Keratinocyte (primary cell): Measurements from ENCODE around the gene LY6G6F.

Experiments
- EZH2 ChIP-seq: IDR thresholded peaks from one replicate; pipeline ENCODE4 v1.6.1; 2012; ENCODE audit warnings: inconsistent platforms, mild to moderate bottlenecking, low read length, moderate library complexity
- TF ChIP-seq, protein P1 (sequence below), 3 experiments: IDR thresholded peaks in 1 of 3; conservative IDR thresholded peaks in 1 of 3; optimal IDR thresholded peaks in 1 of 3; 2 replicates in 2 of 3; 3 replicates in 1 of 3; pipeline versions ENCODE3 to v1.5.1; 2011; ENCODE audit warnings: low read length in 3 of 3, mild to moderate bottlenecking in 3 of 3, moderate library complexity in 2 of 3, control low read depth in 1 of 3, inconsistent platforms in 1 of 3; ENCODE audit not compliant: insufficient read depth in 2 of 3; ENCODE audit errors: extremely low read depth in 1 of 3

- TF ChIP-seq, protein P1, sequence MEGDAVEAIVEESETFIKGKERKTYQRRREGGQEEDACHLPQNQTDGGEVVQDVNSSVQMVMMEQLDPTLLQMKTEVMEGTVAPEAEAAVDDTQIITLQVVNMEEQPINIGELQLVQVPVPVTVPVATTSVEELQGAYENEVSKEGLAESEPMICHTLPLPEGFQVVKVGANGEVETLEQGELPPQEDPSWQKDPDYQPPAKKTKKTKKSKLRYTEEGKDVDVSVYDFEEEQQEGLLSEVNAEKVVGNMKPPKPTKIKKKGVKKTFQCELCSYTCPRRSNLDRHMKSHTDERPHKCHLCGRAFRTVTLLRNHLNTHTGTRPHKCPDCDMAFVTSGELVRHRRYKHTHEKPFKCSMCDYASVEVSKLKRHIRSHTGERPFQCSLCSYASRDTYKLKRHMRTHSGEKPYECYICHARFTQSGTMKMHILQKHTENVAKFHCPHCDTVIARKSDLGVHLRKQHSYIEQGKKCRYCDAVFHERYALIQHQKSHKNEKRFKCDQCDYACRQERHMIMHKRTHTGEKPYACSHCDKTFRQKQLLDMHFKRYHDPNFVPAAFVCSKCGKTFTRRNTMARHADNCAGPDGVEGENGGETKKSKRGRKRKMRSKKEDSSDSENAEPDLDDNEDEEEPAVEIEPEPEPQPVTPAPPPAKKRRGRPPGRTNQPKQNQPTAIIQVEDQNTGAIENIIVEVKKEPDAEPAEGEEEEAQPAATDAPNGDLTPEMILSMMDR (optimal IDR thresholded peaks at IDR 0.05 in 1 of 3, IDR thresholded peaks at IDR 0.05 in 1 of 3, conservative IDR thresholded peaks at IDR 0.05 in 1 of 3; ENCODE audit: extremely low read depth in 1 of 3, insufficient read depth in 2 of 3, low read length in 3 of 3): no peak
- TF ChIP-seq EZH2: no peak
These were observed 12.3 kb downstream of the LY6G6F start for GRCh38 chr6:31719001-31719400.
